A549 treated with Hydrocortisone at 1 μM for 4 hours (cell line): ENCODE measurements around the gene CCDC201. TPM values are rescaled to one million over a fixed set of nuclear protein-coding genes. Genes with fewer than 3 reads are reported as not detected.

Source experiments
- total RNA-seq: library from RNA; stranded (reverse); fragments of 200-300 nt; extraction: Qiagen RNA extraction; gene quantifications from 5 replicates; pipeline ENCODE4 v1.2.3, GENCODE V29; 2022

Gene CCDC201
- total RNA-seq = not detected in 5 replicates

DNA sequence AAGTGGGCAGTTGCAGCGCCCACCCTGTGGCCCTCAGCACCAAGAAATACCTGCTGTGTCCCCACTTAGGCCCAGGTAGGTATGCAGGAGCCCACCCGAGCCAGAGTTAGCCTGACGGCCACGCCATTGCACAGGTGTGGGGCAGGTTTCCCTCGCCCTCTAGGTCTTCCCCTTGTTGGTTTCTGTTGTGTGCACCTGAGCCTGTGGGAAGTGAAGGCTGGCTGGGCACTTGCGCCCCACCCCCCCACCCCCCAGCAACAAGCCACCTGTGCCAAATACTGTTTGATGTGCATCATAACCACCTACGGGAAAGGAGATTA, at the start of gene CCDC201:
TSS of gene CCDC201 (minus strand) at position 48 of the 320 bp plus-strand sequence. CDS start 75 bp downstream, outside the sequence.

DNA sequence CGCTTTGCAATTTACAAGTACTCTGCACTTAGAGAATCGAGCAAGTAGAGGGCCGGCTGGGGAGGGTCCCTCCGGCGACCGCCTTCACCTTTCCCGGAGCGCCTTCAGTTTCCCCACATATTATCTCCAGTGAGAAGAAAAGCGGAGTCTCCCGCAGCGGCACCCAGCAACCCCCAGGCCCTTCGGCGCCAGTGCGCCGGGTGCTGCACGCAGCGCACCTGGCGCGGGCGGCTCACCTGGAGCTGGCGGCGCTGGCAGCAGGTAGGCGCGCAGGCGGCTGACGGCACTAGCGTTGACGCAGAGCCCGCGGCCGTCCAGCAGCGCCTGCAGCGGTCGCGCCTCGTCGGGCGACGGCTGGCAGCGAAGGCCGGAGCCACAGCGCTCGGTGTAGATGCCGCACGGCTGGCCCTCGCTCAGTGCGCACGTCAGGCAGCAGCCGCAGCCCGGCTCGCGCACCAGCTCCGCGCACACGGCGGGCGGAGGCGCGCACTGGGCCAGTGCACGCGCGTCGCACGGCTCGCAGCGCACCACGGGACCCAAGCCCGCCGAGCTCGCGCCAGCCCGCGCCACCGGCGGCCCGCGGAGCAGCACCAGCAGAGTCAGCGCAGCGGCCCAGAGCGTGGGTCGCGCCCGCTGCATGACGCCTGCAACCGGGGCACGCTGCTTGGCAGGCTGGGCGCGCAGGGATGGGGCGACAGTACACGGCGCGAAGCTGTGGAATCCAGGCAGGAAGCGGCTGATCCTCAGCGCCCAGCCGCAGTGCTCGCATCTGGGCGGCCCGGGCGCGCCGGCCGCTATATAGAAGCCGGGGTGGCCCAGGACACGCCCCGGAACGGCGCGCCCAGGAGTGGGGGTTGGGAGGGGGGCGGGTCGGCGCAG, 47.9 kb upstream of the CCDC201 start, which contains the start of gene IGFBP3:
TSS of gene IGFBP3 (minus strand) at position 771 of the 879 bp plus-strand sequence. CDS start at position 639, 132 bp downstream.

GRCh38 chr7:45888185-45888992, 15.5 kb upstream of the CCDC201 start, which contains the start of gene IGFBP1:
TSS of gene IGFBP1 (plus strand) at chr7:45888488. CDS start at chr7:45888653, 165 bp downstream.

Other genes with a start within 250 kb of the CCDC201 start
- 48.1 to 74.5 TPM (median 60.9 TPM) in 5 replicates for gene IGFBP1, start 15.4 kb upstream of the CCDC201 start, total RNA-seq
- gene IGFBP3, start 48.2 kb upstream of the CCDC201 start, total RNA-seq = 118 to 196 TPM (median 163 TPM) in 5 replicates